ENCODE measurements around the gene FRS2.
A peak's percentile ranks its signal among the peaks of the same experiment; 100 is the strongest.
"Not testable (repeated sequence)": the region's sequence is repeated elsewhere in the genome, so short reads cannot be mapped to it uniquely, and the experiment has no call there.

Gene FRS2

DNA sequence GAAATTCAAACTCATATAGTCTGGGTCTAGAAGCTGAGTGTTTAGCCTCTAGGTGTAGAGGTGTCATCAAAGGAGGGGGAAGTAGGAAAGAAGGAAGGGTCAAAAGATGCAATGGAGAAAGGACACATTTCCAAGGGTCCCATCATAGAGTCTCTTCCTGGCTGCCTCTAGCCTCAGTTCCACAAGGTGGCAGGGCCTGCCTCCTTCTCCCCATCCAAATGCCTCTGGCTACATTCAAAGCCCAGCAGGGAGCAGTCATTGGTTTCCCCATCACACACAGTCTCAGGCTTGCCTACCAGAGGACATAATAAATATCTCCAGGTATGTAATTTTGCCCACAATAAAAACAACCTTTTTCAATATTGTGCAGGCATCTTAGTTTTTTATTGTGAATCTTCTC is 113.0 kb downstream of the FRS2 start:
- Histone ChIP-seq H3K4me1 (ENCODE audit: control insufficient read depth, insufficient read depth, low read length) (peaks cover 6% of the 10 kb centered on the region; the same call in 1 of the 2 replicates), H3K9ac (ENCODE audit: low read length) (no peak overlapping the region), H3K27ac (ENCODE audit: low read depth, low read length) (no peak overlapping the region), H3K27me3 (ENCODE audit: control insufficient read depth, insufficient read depth, low read length) (no peaks in the 10 kb centered on the region), H3K4me3 (ENCODE audit: low read depth, low read length) (no peak overlapping the region), H3K9me3 (ENCODE audit: control insufficient read depth, insufficient read depth, low read depth, low read length) (no peaks in the 10 kb centered on the region), H3K36me3 (ENCODE audit: control insufficient read depth, insufficient read depth, low read length) (peaks cover 20% of the 10 kb centered on the region)

GRCh38 chr12:69585189-69586062 is 115.2 kb downstream of the FRS2 start, which contains the start of gene CCT2:
CCT2 (plus strand) TSS chr12:69585459; CDS start chr12:69585522, 63 bp downstream.
- peaks cover 42% of the 10 kb centered on the region for H3K36me3 ChIP-seq (ENCODE audit: control insufficient read depth, insufficient read depth, low read length)
- H3K4me1 ChIP-seq (ENCODE audit: control insufficient read depth, insufficient read depth, low read length), result peaks cover 6% of the 10 kb centered on the region; the same call in 1 of the 2 replicates
- peak within 1 kb of the TSS; percentile 98 for H3K9ac ChIP-seq (ENCODE audit: low read length)
- peak within 1 kb of the TSS; percentile 89 for H3K4me3 ChIP-seq (ENCODE audit: low read depth, low read length)
- no peaks in the 10 kb centered on the region for H3K9me3 ChIP-seq (ENCODE audit: control insufficient read depth, insufficient read depth, low read depth, low read length)
- peak within 1 kb of the TSS; percentile 92 for H3K27ac ChIP-seq (ENCODE audit: low read depth, low read length)
- no peaks in the 10 kb centered on the region for H3K27me3 ChIP-seq (ENCODE audit: control insufficient read depth, insufficient read depth, low read length)

- H3K27ac ChIP-seq (ENCODE audit: low read depth, low read length), result no peak overlapping the region
- H3K4me3 ChIP-seq (ENCODE audit: low read depth, low read length), result no peak overlapping the region
- no peak overlapping the region for H3K9ac ChIP-seq (ENCODE audit: low read length)
- H3K4me1 ChIP-seq (ENCODE audit: control insufficient read depth, insufficient read depth, low read length), result 0 out of 2 replicates have a peak, but pooled peaks cover under 1% of the 10 kb centered on the region
- H3K27me3 ChIP-seq (ENCODE audit: control insufficient read depth, insufficient read depth, low read length), result no peaks in the 10 kb centered on the region
- H3K9me3 ChIP-seq (ENCODE audit: control insufficient read depth, insufficient read depth, low read depth, low read length), result no peaks in the 10 kb centered on the region
- H3K36me3 ChIP-seq (ENCODE audit: control insufficient read depth, insufficient read depth, low read length), result peaks cover 73% of the 10 kb centered on the region
Observed at GRCh38 chr12:69588527-69588926, 118.3 kb downstream of the FRS2 start.

GRCh38 chr12:69589082-69589481 is 118.9 kb downstream of the FRS2 start:
- H3K36me3 ChIP-seq (ENCODE audit: control insufficient read depth, insufficient read depth, low read length), result peaks cover 79% of the 10 kb centered on the region
- H3K27me3 ChIP-seq (ENCODE audit: control insufficient read depth, insufficient read depth, low read length), result no peaks in the 10 kb centered on the region
- H3K27ac ChIP-seq (ENCODE audit: low read depth, low read length), result no peak overlapping the region
- no peak overlapping the region for H3K9ac ChIP-seq (ENCODE audit: low read length)
- no peaks in the 10 kb centered on the region for H3K4me1 ChIP-seq (ENCODE audit: control insufficient read depth, insufficient read depth, low read length)
- no peaks in the 10 kb centered on the region for H3K9me3 ChIP-seq (ENCODE audit: control insufficient read depth, insufficient read depth, low read depth, low read length)
- no peak overlapping the region for H3K4me3 ChIP-seq (ENCODE audit: low read depth, low read length)

DNA sequence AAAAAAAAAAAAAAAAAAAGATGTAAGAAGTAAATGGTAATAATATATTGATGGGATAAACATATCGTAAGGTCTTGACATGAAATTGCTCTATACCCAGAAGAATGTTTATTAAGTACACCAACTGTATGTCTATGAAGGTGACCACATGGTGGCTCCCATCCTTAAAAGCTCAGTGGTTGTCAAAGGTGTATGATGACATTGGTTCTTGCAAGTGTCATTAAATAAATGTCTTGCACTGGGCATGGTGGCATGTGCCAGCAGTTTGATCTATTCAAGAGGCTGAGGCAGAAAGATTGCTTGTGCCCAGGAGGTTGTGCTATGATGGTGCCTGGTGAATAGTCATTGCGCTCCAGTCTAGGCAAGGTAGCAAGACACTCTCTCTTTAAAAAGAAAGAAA is 125.5 kb downstream of the FRS2 start:
- Histone ChIP-seq H3K9me3 (ENCODE audit: control insufficient read depth, insufficient read depth, low read depth, low read length) (no peaks in the 10 kb centered on the region), H3K4me3 (ENCODE audit: low read depth, low read length) (no peak overlapping the region), H3K4me1 (ENCODE audit: control insufficient read depth, insufficient read depth, low read length) (no peaks in the 10 kb centered on the region), H3K27ac (ENCODE audit: low read depth, low read length) (no peak overlapping the region), H3K9ac (ENCODE audit: low read length) (no peak overlapping the region), H3K36me3 (ENCODE audit: control insufficient read depth, insufficient read depth, low read length) (peaks cover 99% of the 10 kb centered on the region), H3K27me3 (ENCODE audit: control insufficient read depth, insufficient read depth, low read length) (no peaks in the 10 kb centered on the region)

- Histone ChIP-seq H3K27me3 (ENCODE audit: control insufficient read depth, insufficient read depth, low read length) (no peaks in the 10 kb centered on the region), H3K9ac (ENCODE audit: low read length) (no peak overlapping the region), H3K36me3 (ENCODE audit: control insufficient read depth, insufficient read depth, low read length) (peaks cover 96% of the 10 kb centered on the region), H3K27ac (ENCODE audit: low read depth, low read length) (no peak overlapping the region), H3K9me3 (ENCODE audit: control insufficient read depth, insufficient read depth, low read depth, low read length) (no peaks in the 10 kb centered on the region), H3K4me3 (ENCODE audit: low read depth, low read length) (no peak overlapping the region), H3K4me1 (ENCODE audit: control insufficient read depth, insufficient read depth, low read length) (no peaks in the 10 kb centered on the region)
Observed at GRCh38 chr12:69598174-69598753, 128.1 kb downstream of the FRS2 start.

GRCh38 chr12:69600804-69601203 is 130.6 kb downstream of the FRS2 start:
- H3K27me3 ChIP-seq (ENCODE audit: control insufficient read depth, insufficient read depth, low read length), result no peaks in the 10 kb centered on the region
- H3K4me1 ChIP-seq (ENCODE audit: control insufficient read depth, insufficient read depth, low read length), result no peaks in the 10 kb centered on the region
- H3K36me3 ChIP-seq (ENCODE audit: control insufficient read depth, insufficient read depth, low read length), result peaks cover 74% of the 10 kb centered on the region
- H3K9me3 ChIP-seq (ENCODE audit: control insufficient read depth, insufficient read depth, low read depth, low read length), result no peaks in the 10 kb centered on the region
- H3K9ac ChIP-seq (ENCODE audit: low read length), result no peak overlapping the region
- H3K27ac ChIP-seq (ENCODE audit: low read depth, low read length), result no peak overlapping the region
- H3K4me3 ChIP-seq (ENCODE audit: low read depth, low read length), result no peak overlapping the region

DNA sequence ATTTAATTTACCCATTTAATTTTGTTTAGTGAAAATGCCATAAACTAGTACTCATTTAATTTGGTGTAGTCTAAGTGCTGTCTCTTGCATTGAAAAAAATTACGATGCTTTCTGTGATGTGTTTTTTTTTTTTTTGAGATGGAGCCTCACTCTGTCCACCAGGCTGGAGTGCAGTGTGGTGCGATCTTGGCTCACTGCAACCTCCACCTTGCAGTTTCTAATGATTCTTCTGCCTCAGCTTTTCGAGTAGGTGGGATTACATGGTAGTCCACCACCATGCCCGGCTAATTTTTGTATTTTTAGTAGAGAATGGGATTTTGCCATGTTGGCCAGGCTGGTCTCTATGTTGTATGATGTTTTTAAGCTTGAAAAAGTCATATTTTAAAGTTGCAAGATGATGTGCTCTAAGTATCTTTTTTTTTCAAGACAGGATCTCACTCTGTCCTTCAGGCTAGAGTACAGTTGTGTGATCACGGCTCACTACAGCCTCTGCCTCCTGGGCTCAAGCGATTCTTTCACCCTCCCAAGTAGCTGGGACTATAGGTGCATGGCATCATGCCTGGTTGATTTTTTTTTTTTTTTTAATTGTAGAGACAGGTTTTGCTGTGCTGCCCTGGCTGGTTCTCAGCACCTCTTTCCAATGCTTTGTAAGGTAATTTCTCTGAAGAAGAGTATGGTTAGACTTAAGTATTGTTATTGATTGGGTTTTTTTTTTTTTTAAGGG is 131.9 kb downstream of the FRS2 start:
- H3K9me3 ChIP-seq (ENCODE audit: control insufficient read depth, insufficient read depth, low read depth, low read length), result no peaks in the 10 kb centered on the region
- H3K27ac ChIP-seq (ENCODE audit: low read depth, low read length), result no peak overlapping the region
- H3K4me1 ChIP-seq (ENCODE audit: control insufficient read depth, insufficient read depth, low read length), result no peaks in the 10 kb centered on the region
- no peak overlapping the region for H3K9ac ChIP-seq (ENCODE audit: low read length)
- no peak overlapping the region for H3K4me3 ChIP-seq (ENCODE audit: low read depth, low read length)
- H3K27me3 ChIP-seq (ENCODE audit: control insufficient read depth, insufficient read depth, low read length), result no peaks in the 10 kb centered on the region
- peaks cover 62% of the 10 kb centered on the region for H3K36me3 ChIP-seq (ENCODE audit: control insufficient read depth, insufficient read depth, low read length)

- peaks cover 54% of the 10 kb centered on the region for H3K36me3 ChIP-seq (ENCODE audit: control insufficient read depth, insufficient read depth, low read length)
- H3K4me3 ChIP-seq (ENCODE audit: low read depth, low read length), result no peak overlapping the region
- no peaks in the 10 kb centered on the region for H3K27me3 ChIP-seq (ENCODE audit: control insufficient read depth, insufficient read depth, low read length)
Observed at GRCh38 chr12:69602954-69603353, 132.8 kb downstream of the FRS2 start.

GRCh38 chr12:69603556-69603955 is 133.4 kb downstream of the FRS2 start:
- H3K27ac ChIP-seq (ENCODE audit: low read depth, low read length); H3K27me3 ChIP-seq (ENCODE audit: control insufficient read depth, insufficient read depth, low read length); H3K4me3 ChIP-seq (ENCODE audit: low read depth, low read length); H3K9ac ChIP-seq (ENCODE audit: low read length); H3K9me3 ChIP-seq (ENCODE audit: control insufficient read depth, insufficient read depth, low read depth, low read length); H3K4me1 ChIP-seq (ENCODE audit: control insufficient read depth, insufficient read depth, low read length): not testable (repeated sequence)
- peaks cover 48% of the 10 kb centered on the region for H3K36me3 ChIP-seq (ENCODE audit: control insufficient read depth, insufficient read depth, low read length)

More at GRCh38 chr12:69602954-69603353, 132.8 kb downstream of the FRS2 start:
- no peaks in the 10 kb centered on the region for H3K9me3 ChIP-seq (ENCODE audit: control insufficient read depth, insufficient read depth, low read depth, low read length)
- H3K4me1 ChIP-seq (ENCODE audit: control insufficient read depth, insufficient read depth, low read length), result no peaks in the 10 kb centered on the region
- no peak overlapping the region for H3K27ac ChIP-seq (ENCODE audit: low read depth, low read length)
- H3K9ac ChIP-seq (ENCODE audit: low read length), result no peak overlapping the region

- not testable (repeated sequence) for H3K4me3 ChIP-seq (ENCODE audit: low read depth, low read length); H3K9ac ChIP-seq (ENCODE audit: low read length); H3K27me3 ChIP-seq (ENCODE audit: control insufficient read depth, insufficient read depth, low read length); H3K4me1 ChIP-seq (ENCODE audit: control insufficient read depth, insufficient read depth, low read length); H3K27ac ChIP-seq (ENCODE audit: low read depth, low read length); H3K9me3 ChIP-seq (ENCODE audit: control insufficient read depth, insufficient read depth, low read depth, low read length)
- H3K36me3 ChIP-seq (ENCODE audit: control insufficient read depth, insufficient read depth, low read length), result peaks cover 40% of the 10 kb centered on the region
Observed at GRCh38 chr12:69604275-69604674, 134.1 kb downstream of the FRS2 start.

All from HUES6 (cell line).